ENCODE results near the gene TUBE1.

- TF ChIP-seq EZH2 (IDR thresholded peaks at IDR 0.05), result no peak
- TF ChIP-seq, protein P1, sequence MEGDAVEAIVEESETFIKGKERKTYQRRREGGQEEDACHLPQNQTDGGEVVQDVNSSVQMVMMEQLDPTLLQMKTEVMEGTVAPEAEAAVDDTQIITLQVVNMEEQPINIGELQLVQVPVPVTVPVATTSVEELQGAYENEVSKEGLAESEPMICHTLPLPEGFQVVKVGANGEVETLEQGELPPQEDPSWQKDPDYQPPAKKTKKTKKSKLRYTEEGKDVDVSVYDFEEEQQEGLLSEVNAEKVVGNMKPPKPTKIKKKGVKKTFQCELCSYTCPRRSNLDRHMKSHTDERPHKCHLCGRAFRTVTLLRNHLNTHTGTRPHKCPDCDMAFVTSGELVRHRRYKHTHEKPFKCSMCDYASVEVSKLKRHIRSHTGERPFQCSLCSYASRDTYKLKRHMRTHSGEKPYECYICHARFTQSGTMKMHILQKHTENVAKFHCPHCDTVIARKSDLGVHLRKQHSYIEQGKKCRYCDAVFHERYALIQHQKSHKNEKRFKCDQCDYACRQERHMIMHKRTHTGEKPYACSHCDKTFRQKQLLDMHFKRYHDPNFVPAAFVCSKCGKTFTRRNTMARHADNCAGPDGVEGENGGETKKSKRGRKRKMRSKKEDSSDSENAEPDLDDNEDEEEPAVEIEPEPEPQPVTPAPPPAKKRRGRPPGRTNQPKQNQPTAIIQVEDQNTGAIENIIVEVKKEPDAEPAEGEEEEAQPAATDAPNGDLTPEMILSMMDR (IDR thresholded peaks at IDR 0.05), result no peak
These were observed 27.4 kb upstream of the TUBE1 start for GRCh38 chr6:112114577-112115223.
